Mucosa of descending colon (tissue), 3 donors: Measurements from ENCODE around the gene CUEDC2. TPM values are rescaled to one million over a fixed set of nuclear protein-coding genes. Genes with fewer than 3 reads are reported as not detected.
A peak's percentile ranks its signal among the peaks of the same experiment; 100 is the strongest.

Experiments
- ATAC-seq: fragments of 200-7000 bp; cut with Tn5 transposase; one replicate; pipeline ENCODE4 v1.9.1; 2020; ENCODE audit warnings: mild to moderate bottlenecking, moderate library complexity
- DNase-seq, 3 donors: peaks; one replicate each; pipeline ENCODE4 v3.0.0-alpha.2; 2020
- H3K36me3 ChIP-seq: fragments of 200-600 bp; one replicate; pipeline ENCODE4 v1.8.0; 2021; ENCODE audit warnings: low read depth, mild to moderate bottlenecking
- H3K4me1 ChIP-seq: fragments of 200-600 bp; one replicate; pipeline ENCODE4 v1.8.0; 2021; ENCODE audit warnings: low read depth, mild to moderate bottlenecking
- H3K4me3 ChIP-seq: fragments of 200-600 bp; one replicate; pipeline ENCODE4 v1.8.0; 2021; ENCODE audit warnings: mild to moderate bottlenecking
- H3K9me3 ChIP-seq: fragments of 200-600 bp; one replicate; pipeline ENCODE4 v1.8.0; 2021; ENCODE audit warnings: mild to moderate bottlenecking
- CTCF ChIP-seq: fragments of 200-600 bp; IDR thresholded peaks from one replicate; pipeline ENCODE4 v1.8.0; 2022; ENCODE audit warnings: antibody characterized with exemption, mild to moderate bottlenecking
- intact Hi-C, 2 donors: fragments of 100-400 bp; cut with DNase I in 1 of 2; cut with micrococcal nuclease in 1 of 2; formaldehyde crosslinking; loops; one replicate each; pipeline versions ENCODE4 v1.11.0 to v1.11.1; 2022; cut with DNase I, micrococcal nuclease
- total RNA-seq, 3 donors: library from RNA; stranded (reverse); fragmentation: NEBNext Ultra II Directional in 2 of 3; extraction: Animal tissue kit (Norgen Biotek cat#: 25700) in 2 of 3; gene quantifications; one replicate each; pipeline versions ENCODE4 v1.2.1 to v1.2.4, GENCODE V29; 2021 to 2023
- donor health status: DM: no; HTN: no; CAD: no; lungs with moderate emphysema.
- donor health status: DM: no; HTN: no; CAD: no.
- donor health status: DM: no; HTN: yes; CAD: no.

Gene CUEDC2
- total RNA-seq, 3 donors from 2014 or later, result 26.6 to 51.9 (median 29.2) TPM

- no peak for TF ChIP-seq CTCF
- intact Hi-C loops, result no loop called here
- H3K9me3 ChIP-seq, result no peaks in the 10 kb centered on the region
- DNase-seq (no peak), ATAC-seq (no peak)
- H3K36me3 ChIP-seq, result no peaks in the 10 kb centered on the region
- peaks cover 13% of the 10 kb centered on the region for H3K4me1 ChIP-seq
- no peak overlapping the region for H3K4me3 ChIP-seq
Measured at GRCh38 chr10:102425444-102425843, 6.9 kb downstream of the CUEDC2 start.

GRCh38 chr10:102424916-102425315 lies 7.5 kb downstream of the CUEDC2 start:
- ATAC-seq (no peak), DNase-seq (no peak)
- no peak for TF ChIP-seq CTCF
- Histone ChIP-seq H3K4me3 (no peak overlapping the region), H3K9me3 (no peaks in the 10 kb centered on the region), H3K4me1 (peaks cover 17% of the 10 kb centered on the region), H3K36me3 (no peaks in the 10 kb centered on the region)
- intact Hi-C loops, result no loop called here

- DNase-seq, result no peak
- Histone ChIP-seq H3K4me3 (no peak overlapping the region), H3K36me3 (no peaks in the 10 kb centered on the region), H3K4me1 (peaks cover 23% of the 10 kb centered on the region), H3K9me3 (no peaks in the 10 kb centered on the region)
- intact Hi-C loops, result no loop called here
- ATAC-seq, result no peak
- TF ChIP-seq CTCF, result no peak
Measured at GRCh38 chr10:102424145-102424544, 8.2 kb downstream of the CUEDC2 start.

- TF ChIP-seq CTCF, result no peak
- Histone ChIP-seq H3K4me3 (no peak overlapping the region), H3K36me3 (no peaks in the 10 kb centered on the region), H3K4me1 (peaks cover 27% of the 10 kb centered on the region), H3K9me3 (no peaks in the 10 kb centered on the region)
- intact Hi-C loops, result no loop called here
- DNase-seq (no peak), ATAC-seq (no peak)
Measured at GRCh38 chr10:102423372-102423968, 8.9 kb downstream of the CUEDC2 start.

GRCh38 chr10:102422545-102423129 lies 9.7 kb downstream of the CUEDC2 start:
- H3K4me3 ChIP-seq, result peak overlapping the region; percentile 60
- H3K9me3 ChIP-seq, result no peaks in the 10 kb centered on the region
- ATAC-seq, result peak; percentile 74
- peak; percentile 90 to 93 (median 91) for DNase-seq
- H3K4me1 ChIP-seq, result peaks cover 27% of the 10 kb centered on the region
- H3K36me3 ChIP-seq, result no peaks in the 10 kb centered on the region
- peak; percentile 82 for TF ChIP-seq CTCF
- intact Hi-C loops, result no loop called here
